Measurements from ENCODE around the gene MNX1. TPM values are rescaled to one million over a fixed set of nuclear protein-coding genes. Genes with fewer than 3 reads are reported as not detected.

Gene MNX1
- total RNA-seq, 2 experiments from 2014 or later, result 4.4 to 4.7 TPM

DNA sequence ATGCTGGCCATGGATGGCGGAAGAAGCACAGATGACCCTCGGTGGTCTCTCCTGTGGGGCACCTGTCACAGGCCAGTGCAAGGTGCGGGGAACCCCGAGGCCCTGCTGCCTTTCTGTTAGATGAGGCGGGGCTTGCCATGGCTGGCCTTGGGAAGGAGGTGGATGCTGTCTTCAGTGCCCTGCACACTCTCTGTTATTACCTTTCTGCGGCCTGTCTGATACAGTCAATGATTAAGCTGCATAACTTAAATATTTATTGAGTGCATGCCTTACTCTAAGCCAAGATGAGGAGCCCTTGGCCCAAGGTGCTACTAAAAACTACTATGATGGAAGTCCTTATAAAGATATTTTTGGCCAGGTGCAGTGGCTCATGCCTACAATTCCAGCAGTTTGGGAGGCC, 36.7 kb upstream of the MNX1 start:
- Histone ChIP-seq H4K20me1 (ENCODE audit: insufficient read depth, low read length) (no peaks in the 10 kb centered on the region), H3K4me1 (ENCODE audit: insufficient read depth, low read length, poor library complexity, severe bottlenecking) (no peaks in the 10 kb centered on the region), H3K9me2 (ENCODE audit: insufficient read depth, low read length) (no peaks in the 10 kb centered on the region), H3K4me3 (ENCODE audit: low read depth, low read length, poor library complexity, severe bottlenecking) (no peak overlapping the region), H3K36me3 (ENCODE audit: insufficient read depth, low read length) (no peaks in the 10 kb centered on the region), H2AFZ (ENCODE audit: low read length) (no peak overlapping the region), H3K79me2 (ENCODE audit: insufficient read depth, low read depth, low read length) (no peaks in the 10 kb centered on the region), H3K27ac (ENCODE audit: low read depth, low read length, poor library complexity, severe bottlenecking) (no peak overlapping the region), H3K9me3 (ENCODE audit: low read length) (no peaks in the 10 kb centered on the region), H3K4me2 (ENCODE audit: low read length) (no peak overlapping the region)
- BruUV-seq (replicated peaks), result no TSS peak
- POLR2A ChIA-PET, result interaction anchor here (0.6 kb wide), 1 partner anchor 1492 kb away, joined by 3 read pairs; no protein-coding TSS in a partner anchor
- CTCF ChIA-PET (ENCODE audit: unreplicated experiment), result no interaction called here
- DNase-seq (ENCODE audit: low spot score), result no peak
- TF ChIP-seq EZH2phosphoT487 (IDR thresholded peaks at IDR 0.05; ENCODE audit: borderline replicate concordance, low read depth, low read length), result no peak
- TF ChIP-seq, protein P1, sequence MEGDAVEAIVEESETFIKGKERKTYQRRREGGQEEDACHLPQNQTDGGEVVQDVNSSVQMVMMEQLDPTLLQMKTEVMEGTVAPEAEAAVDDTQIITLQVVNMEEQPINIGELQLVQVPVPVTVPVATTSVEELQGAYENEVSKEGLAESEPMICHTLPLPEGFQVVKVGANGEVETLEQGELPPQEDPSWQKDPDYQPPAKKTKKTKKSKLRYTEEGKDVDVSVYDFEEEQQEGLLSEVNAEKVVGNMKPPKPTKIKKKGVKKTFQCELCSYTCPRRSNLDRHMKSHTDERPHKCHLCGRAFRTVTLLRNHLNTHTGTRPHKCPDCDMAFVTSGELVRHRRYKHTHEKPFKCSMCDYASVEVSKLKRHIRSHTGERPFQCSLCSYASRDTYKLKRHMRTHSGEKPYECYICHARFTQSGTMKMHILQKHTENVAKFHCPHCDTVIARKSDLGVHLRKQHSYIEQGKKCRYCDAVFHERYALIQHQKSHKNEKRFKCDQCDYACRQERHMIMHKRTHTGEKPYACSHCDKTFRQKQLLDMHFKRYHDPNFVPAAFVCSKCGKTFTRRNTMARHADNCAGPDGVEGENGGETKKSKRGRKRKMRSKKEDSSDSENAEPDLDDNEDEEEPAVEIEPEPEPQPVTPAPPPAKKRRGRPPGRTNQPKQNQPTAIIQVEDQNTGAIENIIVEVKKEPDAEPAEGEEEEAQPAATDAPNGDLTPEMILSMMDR (conservative IDR thresholded peaks at IDR 0.05; ENCODE audit: low read length), result no peak
- intact Hi-C loops (cut with micrococcal nuclease; ENCODE audit: unreplicated experiment), result no loop called here

GRCh38 chr7:157046681-157047080, 36.2 kb upstream of the MNX1 start:
- no peaks in the 10 kb centered on the region for H3K9me3 ChIP-seq (ENCODE audit: low read length)
- H3K4me3 ChIP-seq (ENCODE audit: low read depth, low read length, poor library complexity, severe bottlenecking), result no peak overlapping the region
- H4K20me1 ChIP-seq (ENCODE audit: insufficient read depth, low read length), result no peaks in the 10 kb centered on the region
- H3K4me1 ChIP-seq (ENCODE audit: insufficient read depth, low read length, poor library complexity, severe bottlenecking), result no peaks in the 10 kb centered on the region
- BruUV-seq (replicated peaks), result no TSS peak
- H2AFZ ChIP-seq (ENCODE audit: low read length), result no peak overlapping the region
- TF ChIP-seq EZH2phosphoT487 (IDR thresholded peaks at IDR 0.05; ENCODE audit: borderline replicate concordance, low read depth, low read length), result no peak
- TF ChIP-seq, protein P1 (conservative IDR thresholded peaks at IDR 0.05; ENCODE audit: low read length), result no peak
- POLR2A ChIA-PET, result no interaction called here
- H3K27ac ChIP-seq (ENCODE audit: low read depth, low read length, poor library complexity, severe bottlenecking), result no peak overlapping the region
- no peak for DNase-seq (ENCODE audit: low spot score)
- no peaks in the 10 kb centered on the region for H3K79me2 ChIP-seq (ENCODE audit: insufficient read depth, low read depth, low read length)
- no peaks in the 10 kb centered on the region for H3K36me3 ChIP-seq (ENCODE audit: insufficient read depth, low read length)
- intact Hi-C loops (cut with micrococcal nuclease; ENCODE audit: unreplicated experiment), result no loop called here
- no peaks in the 10 kb centered on the region for H3K9me2 ChIP-seq (ENCODE audit: insufficient read depth, low read length)
- CTCF ChIA-PET (ENCODE audit: unreplicated experiment), result no interaction called here
- no peak overlapping the region for H3K4me2 ChIP-seq (ENCODE audit: low read length)

DNA sequence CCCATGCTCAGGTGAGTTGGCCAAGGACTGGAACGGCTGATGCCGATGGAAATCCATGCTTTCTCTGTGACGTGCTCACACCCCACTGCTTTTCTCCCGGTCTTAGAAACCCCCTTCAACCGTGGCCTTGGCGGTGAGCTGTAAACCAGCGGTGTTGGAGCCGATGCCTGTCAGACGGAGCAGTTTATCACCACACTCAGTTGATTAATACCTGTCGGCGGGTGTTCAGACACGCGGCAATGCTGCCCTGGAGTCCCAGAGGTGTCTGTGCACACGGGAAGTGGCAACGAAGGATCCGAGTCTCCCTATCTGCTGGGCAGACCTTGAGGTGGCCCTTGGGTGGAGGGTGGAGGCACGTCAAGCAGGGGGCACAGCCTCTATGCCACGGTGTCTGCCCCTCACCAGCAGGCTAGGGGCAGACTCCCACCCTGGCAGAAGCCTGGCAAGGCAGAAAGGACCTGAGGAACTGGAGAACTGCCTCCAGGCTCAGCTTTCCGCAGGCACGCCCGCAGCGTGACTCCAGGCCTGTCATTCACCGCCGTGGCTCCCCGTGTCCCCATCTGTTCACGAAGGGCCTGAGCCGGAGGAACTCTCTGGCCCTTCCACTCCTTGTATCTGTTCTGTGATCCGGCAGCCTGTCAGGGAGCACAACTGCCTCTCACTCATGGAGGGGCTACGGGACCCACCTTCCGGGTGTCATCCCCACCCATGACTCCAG, 34.6 kb upstream of the MNX1 start:
- no peaks in the 10 kb centered on the region for H3K36me3 ChIP-seq (ENCODE audit: insufficient read depth, low read length)
- H2AFZ ChIP-seq (ENCODE audit: low read length), result no peak overlapping the region
- no peak for DNase-seq (ENCODE audit: low spot score)
- POLR2A ChIA-PET, result no interaction called here
- no peak overlapping the region for H3K27ac ChIP-seq (ENCODE audit: low read depth, low read length, poor library complexity, severe bottlenecking)
- H3K4me1 ChIP-seq (ENCODE audit: insufficient read depth, low read length, poor library complexity, severe bottlenecking), result no peaks in the 10 kb centered on the region
- intact Hi-C loops (cut with micrococcal nuclease; ENCODE audit: unreplicated experiment), result no loop called here
- H3K4me2 ChIP-seq (ENCODE audit: low read length), result no peak overlapping the region
- no peaks in the 10 kb centered on the region for H3K79me2 ChIP-seq (ENCODE audit: insufficient read depth, low read depth, low read length)
- BruUV-seq (replicated peaks), result no TSS peak
- TF ChIP-seq, protein P1 (conservative IDR thresholded peaks at IDR 0.05; ENCODE audit: low read length), result no peak
- TF ChIP-seq EZH2phosphoT487 (IDR thresholded peaks at IDR 0.05; ENCODE audit: borderline replicate concordance, low read depth, low read length), result no peak
- no peaks in the 10 kb centered on the region for H3K9me2 ChIP-seq (ENCODE audit: insufficient read depth, low read length)
- no peak overlapping the region for H3K4me3 ChIP-seq (ENCODE audit: low read depth, low read length, poor library complexity, severe bottlenecking)
- no peaks in the 10 kb centered on the region for H3K9me3 ChIP-seq (ENCODE audit: low read length)
- no peaks in the 10 kb centered on the region for H4K20me1 ChIP-seq (ENCODE audit: insufficient read depth, low read length)
- CTCF ChIA-PET (ENCODE audit: unreplicated experiment), result no interaction called here

Measured in OCI-LY7 (cell line).